A673 (cell line): ENCODE measurements around the gene NR1H4. TPM values are rescaled to one million over a fixed set of nuclear protein-coding genes. Genes with fewer than 3 reads are reported as not detected.

Source experiments
- BruUV-seq: library from RNA; stranded (reverse); fragments of 400-500 nt; replicated peaks from 2 replicates; lab custom pipeline; 2021; lab: Mats Ljungman, UMichigan
- CTCF ChIA-PET: fragments of 300-600 bp; sonication (Branson Sonifier 250); formaldehyde crosslinking; loops from one replicate; lab custom pipeline; 2022; ENCODE audit warnings: antibody characterized with exemption; lab: Charles Lee
- POLR2A ChIA-PET: fragments of 300-600 bp; sonication (Branson Sonifier 250); formaldehyde crosslinking; loops from one replicate; lab custom pipeline; 2022; ENCODE audit warnings: antibody characterized with exemption; ENCODE audit not compliant: low non-redundant PET; lab: Charles Lee
- DNase-seq: peaks from one replicate; pipeline ENCODE4 v3.0.0-alpha.2; 2015; ENCODE audit warnings: low spot score
- H3K27ac ChIP-seq: fragments of 200-600 bp; sonication (generic); 2 replicates; pipeline ENCODE4 v1.5.1; 2016; ENCODE audit warnings: mixed run types, low read depth, mild to moderate bottlenecking, mixed read lengths, antibody characterized with exemption, low read length; ENCODE audit not compliant: poor library complexity, severe bottlenecking
- H3K27me3 ChIP-seq: fragments of 200-600 bp; sonication (generic); replicated peaks from 2 replicates; pipeline ENCODE4 v1.6.1; 2017; ENCODE audit warnings: mixed run types, low read depth, mild to moderate bottlenecking, mixed read lengths, antibody characterized with exemption, low read length; ENCODE audit not compliant: insufficient read depth, poor library complexity
- H3K36me3 ChIP-seq: fragments of 200-600 bp; sonication (generic); 2 replicates; pipeline ENCODE4 v1.6.1; 2016; ENCODE audit warnings: mixed run types, mild to moderate bottlenecking, mixed read lengths, antibody characterized with exemption, low read length; ENCODE audit not compliant: insufficient read depth, poor library complexity, severe bottlenecking
- H3K4me1 ChIP-seq: fragments of 200-600 bp; sonication (generic); 2 replicates; pipeline ENCODE4 v1.6.1; 2017; ENCODE audit warnings: mixed run types, mild to moderate bottlenecking, mixed read lengths, antibody characterized with exemption, low read length; ENCODE audit not compliant: insufficient read depth, poor library complexity, severe bottlenecking
- H3K4me3 ChIP-seq: fragments of 200-600 bp; sonication (generic); 2 replicates; pipeline ENCODE4 v1.5.1; 2016; ENCODE audit warnings: low read depth, mixed run types, mild to moderate bottlenecking, mixed read lengths, low read length; ENCODE audit not compliant: poor library complexity, severe bottlenecking
- H3K9me3 ChIP-seq: fragments of 200-600 bp; sonication (generic); 2 replicates; pipeline ENCODE4 v1.6.1; 2016; ENCODE audit warnings: mixed run types, low read depth, mild to moderate bottlenecking, mixed read lengths, antibody characterized with exemption, low read length; ENCODE audit not compliant: poor library complexity, severe bottlenecking
- CTCF ChIP-seq: fragments of 300-800, 200-600 bp; sonication (generic); conservative IDR thresholded peaks from 2 replicates; pipeline ENCODE4 v1.5.1; 2017; ENCODE audit warnings: low read depth, mild to moderate bottlenecking, antibody characterized with exemption, low read length, moderate library complexity, mixed read lengths
- EZH2 ChIP-seq: fragments of 200-600 bp; sonication (generic); IDR thresholded peaks from 2 replicates; pipeline ENCODE4 v1.6.1; 2017; ENCODE audit warnings: borderline replicate concordance, low read depth, mild to moderate bottlenecking, mixed read lengths, antibody characterized with exemption, low read length; ENCODE audit not compliant: poor library complexity, severe bottlenecking
- intact Hi-C: fragments of 100-400 bp; cut with micrococcal nuclease; formaldehyde crosslinking; loops from one replicate; pipeline ENCODE4 v1.10.0; 2022; ENCODE audit not compliant: unreplicated experiment
- total RNA-seq: library from RNA; stranded (reverse); gene quantifications from 2 replicates; pipeline ENCODE4 v1.2.3, GENCODE V29; 2021

NR1H4 gene
- total RNA-seq, 1 experiment from 2014 or later = not detected

DNA sequence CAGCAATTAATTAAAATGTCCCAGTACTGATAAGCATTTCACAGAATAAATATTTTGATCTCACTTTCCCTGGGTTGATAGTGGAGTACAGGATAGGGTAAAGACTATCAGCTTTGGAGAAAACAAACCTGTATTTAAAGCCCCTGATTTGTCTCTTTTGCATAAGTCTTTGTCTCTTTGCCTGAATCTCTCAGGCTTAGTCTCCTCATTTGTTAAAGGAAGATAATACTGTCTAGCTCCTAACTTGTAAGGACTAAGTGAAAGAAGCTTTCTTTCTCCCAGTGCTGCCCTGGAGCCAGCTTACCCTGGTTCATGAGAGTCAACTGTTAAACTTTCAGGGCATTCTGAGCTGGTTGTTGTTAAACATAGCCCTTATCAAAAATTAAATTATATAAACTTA lies 5.5 kb upstream of the NR1H4 start:
- no peaks in the 10 kb centered on the region for H3K9me3 ChIP-seq
- no peaks in the 10 kb centered on the region for H3K4me1 ChIP-seq
- H3K36me3 ChIP-seq = no peaks in the 10 kb centered on the region
- intact Hi-C loops = no loop called here
- no TSS peak for BruUV-seq
- ChIA-PET POLR2A (no interaction called here), CTCF (no interaction called here)
- H3K27me3 ChIP-seq = no peaks in the 10 kb centered on the region
- no peak overlapping the region for H3K4me3 ChIP-seq
- TF ChIP-seq EZH2 (no peak), CTCF (no peak)
- DNase-seq = no peak
- H3K27ac ChIP-seq = no peak overlapping the region

GRCh38 chr12:100472325-100472724 lies 1.3 kb upstream of the NR1H4 start:
- Histone ChIP-seq H3K4me1 (no peaks in the 10 kb centered on the region), H3K27ac (no peak overlapping the region), H3K27me3 (no peaks in the 10 kb centered on the region), H3K36me3 (no peaks in the 10 kb centered on the region), H3K9me3 (no peaks in the 10 kb centered on the region), H3K4me3 (no peak overlapping the region)
- POLR2A ChIA-PET = no interaction called here
- TF ChIP-seq EZH2 (no peak), CTCF (no peak)
- BruUV-seq = no TSS peak
- intact Hi-C loops = no loop called here
- no peak for DNase-seq
- CTCF ChIA-PET = no interaction called here

DNA sequence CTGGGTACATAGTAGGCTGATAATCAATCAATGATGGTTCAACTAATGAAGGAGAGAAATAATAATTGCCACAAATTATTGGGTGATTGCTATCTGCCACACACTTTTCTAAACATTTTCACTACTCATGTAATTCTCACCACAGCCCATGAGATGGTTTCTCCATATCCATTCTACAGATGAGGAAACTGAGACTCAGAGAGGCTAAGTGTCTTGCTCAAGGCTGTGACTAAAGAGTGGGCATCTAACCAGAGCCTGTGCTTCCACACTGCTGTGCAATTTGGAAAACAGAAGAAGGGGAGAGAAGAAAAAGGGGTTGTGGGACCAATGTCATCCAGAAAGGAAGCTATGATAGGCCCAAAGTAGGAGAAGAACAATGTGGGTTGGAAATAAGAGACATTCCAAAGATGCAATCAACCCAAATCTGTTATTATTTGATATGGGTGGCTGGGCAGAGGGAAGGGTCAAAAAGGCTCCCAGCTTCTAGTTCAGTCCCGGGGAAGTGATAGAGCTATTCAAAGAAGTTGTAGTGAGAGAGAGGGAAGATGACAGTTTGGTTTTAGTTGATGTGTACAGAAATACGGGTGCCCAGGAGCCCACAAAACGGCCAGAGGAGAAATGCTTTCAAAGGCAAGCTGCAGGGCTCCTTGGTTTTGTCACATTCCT lies 483 bp upstream of the NR1H4 start:
- POLR2A ChIA-PET = no interaction called here
- no peaks in the 10 kb centered on the region for H3K27me3 ChIP-seq
- no peak overlapping the region for H3K4me3 ChIP-seq
- H3K4me1 ChIP-seq = no peaks in the 10 kb centered on the region
- no peaks in the 10 kb centered on the region for H3K9me3 ChIP-seq
- CTCF ChIA-PET = no interaction called here
- H3K27ac ChIP-seq = no peak overlapping the region
- H3K36me3 ChIP-seq = no peaks in the 10 kb centered on the region
- DNase-seq = no peak
- no TSS peak for BruUV-seq
- intact Hi-C loops = no loop called here
- TF ChIP-seq CTCF (no peak), EZH2 (no peak)
